Measurements from ENCODE around the gene TMOD1. TPM values are rescaled to one million over a fixed set of nuclear protein-coding genes. Genes with fewer than 3 reads are reported as not detected.

Gene TMOD1
- total and polyA plus RNA-seq, 2 of the 8 experiments (the other 6 are each of a cell fraction or from before 2014, with no cell fraction given) = 0.17 to 0.88 TPM

- TF ChIP-seq SP2 (IDR thresholded peaks at IDR 0.05; ENCODE audit: low read length) (no peak), CBX8 (IDR thresholded peaks at IDR 0.05; ENCODE audit: borderline replicate concordance, low read depth, low read length) (no peak)
Measured at GRCh38 chr9:97568461-97569275, 67.2 kb downstream of the TMOD1 start (continued).

All from H1 (cell line).